Activated T-cell treated with anti-CD3 and anti-CD28 coated beads for 48 hours (primary cell): ENCODE data around the gene GUCY2D.
"Not testable (repeated sequence)": the region's sequence is repeated elsewhere in the genome, so short reads cannot be mapped to it uniquely, and the experiment has no call there.

Experiments used
- DNase-seq: peaks from one replicate; pipeline ENCODE4 v3.0.0-alpha.2; 2020; ENCODE audit warnings: low read depth

The GUCY2D gene

GRCh38 chr17:8001976-8002720 lies at the start of gene GUCY2D:
GUCY2D (plus strand) TSS chr17:8002615; CDS start chr17:8003048, 433 bp downstream.
- no peak for DNase-seq

GRCh38 chr17:7953266-7953665 lies 49.1 kb upstream of the GUCY2D start:
- not testable (repeated sequence) for DNase-seq

GRCh38 chr17:7955414-7956227 lies 46.8 kb upstream of the GUCY2D start:
- DNase-seq, result no peak

- DNase-seq, result no peak
These were observed 46.0 kb upstream of the GUCY2D start for GRCh38 chr17:7956228-7956965.

GRCh38 chr17:7959503-7960253 lies 42.7 kb upstream of the GUCY2D start:
- no peak for DNase-seq

- no peak for DNase-seq
These were observed 41.0 kb upstream of the GUCY2D start for GRCh38 chr17:7961421-7961820.

GRCh38 chr17:7967751-7968150 lies 34.7 kb upstream of the GUCY2D start:
- DNase-seq, result no peak

GRCh38 chr17:7969433-7969832 lies 33.0 kb upstream of the GUCY2D start:
- no peak for DNase-seq

GRCh38 chr17:7971651-7972050 lies 30.8 kb upstream of the GUCY2D start:
- no peak for DNase-seq

GRCh38 chr17:7972131-7972785 lies 30.2 kb upstream of the GUCY2D start:
- DNase-seq, result no peak

GRCh38 chr17:7974638-7975131 lies 27.7 kb upstream of the GUCY2D start:
- DNase-seq, result no peak

GRCh38 chr17:7977039-7977438 lies 25.4 kb upstream of the GUCY2D start:
- no peak for DNase-seq

GRCh38 chr17:7977805-7978204 lies 24.6 kb upstream of the GUCY2D start:
- DNase-seq, result no peak

- no peak for DNase-seq
These were observed 20.2 kb upstream of the GUCY2D start for GRCh38 chr17:7982173-7982572.

- DNase-seq, result no peak
These were observed 19.7 kb upstream of the GUCY2D start for GRCh38 chr17:7982666-7983065.

GRCh38 chr17:7984904-7985303 lies 17.5 kb upstream of the GUCY2D start:
- DNase-seq, result no peak

GRCh38 chr17:7987112-7987893 lies 15.1 kb upstream of the GUCY2D start:
- DNase-seq, result no peak

GRCh38 chr17:7988750-7989178 lies 13.7 kb upstream of the GUCY2D start:
- DNase-seq, result no peak

GRCh38 chr17:7989781-7990655 lies 12.4 kb upstream of the GUCY2D start:
- peak; percentile 92 for DNase-seq
